HepG2 (cell line): Measurements from ENCODE around the gene TMEM107. TPM values are rescaled to one million over a fixed set of nuclear protein-coding genes. Genes with fewer than 3 reads are reported as not detected.

Experiments used
- ATF7-NPFF ChIP-seq: sonication (generic); formaldehyde crosslinking; IDR thresholded peaks from 2 replicates; pipeline ENCODE4 v1.8.1; 2023; ENCODE audit warnings: mild to moderate bottlenecking, low read depth, missing genetic modification reagents, moderate library complexity
- CCDC6 ChIP-seq: sonication (generic); formaldehyde crosslinking; IDR thresholded peaks from 2 replicates; pipeline ENCODE4 v1.8.1; 2022; ENCODE audit warnings: mild to moderate bottlenecking, missing genetic modification reagents, moderate library complexity
- ERF ChIP-seq: IDR thresholded peaks from 2 replicates; pipeline ENCODE4 v1.6.1; 2018; ENCODE audit warnings: missing biosample characterization, missing genetic modification reagents
- HES4 ChIP-seq: sonication (generic); formaldehyde crosslinking; IDR thresholded peaks from 2 replicates; pipeline ENCODE4 v1.9.0; 2021; ENCODE audit warnings: mild to moderate bottlenecking, missing genetic modification reagents, borderline replicate concordance
- MTA1 ChIP-seq: sonication (generic); formaldehyde crosslinking; IDR thresholded peaks from 2 replicates; pipeline ENCODE4 v1.4.0; 2020; ENCODE audit warnings: missing genetic modification reagents, mild to moderate bottlenecking, borderline replicate concordance
- PAX8 ChIP-seq: sonication (generic); formaldehyde crosslinking; IDR thresholded peaks from 2 replicates; pipeline ENCODE4 v1.8.0; 2022; ENCODE audit warnings: mild to moderate bottlenecking, missing genetic modification reagents, borderline replicate concordance
- REXO4 ChIP-seq: sonication (generic); formaldehyde crosslinking; IDR thresholded peaks from 2 replicates; pipeline ENCODE4 v1.8.0; 2022; ENCODE audit warnings: missing genetic modification reagents, mild to moderate bottlenecking, borderline replicate concordance
- SNRNP70 ChIP-seq: fragments of 200-400 bp; formaldehyde crosslinking; IDR thresholded peaks from 2 replicates; pipeline ENCODE4 v1.6.1; 2017; ENCODE audit warnings: mild to moderate bottlenecking, low read depth, low read length, moderate library complexity
- TAF15 ChIP-seq: fragments of 200-400 bp; formaldehyde crosslinking; IDR thresholded peaks from one replicate; pipeline ENCODE4 v1.6.1; 2018; ENCODE audit warnings: mild to moderate bottlenecking, low read depth, low read length; ENCODE audit not compliant: poor library complexity, severe bottlenecking
- TCF7L2 ChIP-seq: IDR thresholded peaks from 2 replicates; pipeline ENCODE4 v1.6.1; 2011; ENCODE audit warnings: mild to moderate bottlenecking, low read depth, low read length, moderate library complexity
- ZNF205 ChIP-seq: IDR thresholded peaks from 2 replicates; pipeline ENCODE4 v1.6.1; 2018; ENCODE audit warnings: missing biosample characterization, missing genetic modification reagents
- ZNF556 ChIP-seq: sonication (generic); formaldehyde crosslinking; IDR thresholded peaks from 2 replicates; pipeline ENCODE4 v1.4.0; 2020; ENCODE audit warnings: mild to moderate bottlenecking, missing genetic modification reagents, borderline replicate concordance
- ZNF567 ChIP-seq: sonication (generic); formaldehyde crosslinking; IDR thresholded peaks from 2 replicates; pipeline ENCODE4 v1.8.1; 2023; ENCODE audit warnings: mild to moderate bottlenecking, missing genetic modification reagents, borderline replicate concordance
- ZNF816 ChIP-seq: sonication (generic); formaldehyde crosslinking; IDR thresholded peaks from 2 replicates; pipeline ENCODE4 v1.8.0; 2022; ENCODE audit warnings: missing genetic modification reagents, mild to moderate bottlenecking, borderline replicate concordance
- ZNF850 ChIP-seq: sonication (generic); formaldehyde crosslinking; conservative IDR thresholded peaks from 2 replicates; pipeline ENCODE4 v1.9.0; 2021; ENCODE audit warnings: mild to moderate bottlenecking, missing genetic modification reagents
- ZSCAN12 ChIP-seq: sonication (generic); formaldehyde crosslinking; IDR thresholded peaks from 2 replicates; pipeline ENCODE4 v1.9.0; 2021; ENCODE audit warnings: mild to moderate bottlenecking, missing genetic modification reagents
- polyA plus RNA-seq, 8 experiments: library from polyadenylated mRNA; depleted of rRNA in 3 of 8; stranded (reverse) in 7 of 8; unstranded in 1 of 8; fragments of >200 nt; fragmentation: Illumina TruSeq in 4 of 8; extraction: Trizol in 4 of 8; gene quantifications; 2 replicates each; pipeline versions ENCODE4 v1.2.1 to v1.2.3, GENCODE V29; 2011 to 2016; ENCODE audit warnings: low read depth in 4 of 8, missing spikeins in 1 of 8, mixed read lengths in 1 of 8; ENCODE audit not compliant: insufficient read depth in 1 of 8
- total RNA-seq, 5 experiments: library from RNA; depleted of rRNA; stranded (reverse); fragments of >200 nt; fragmentation: Illumina TruSeq; extraction: Trizol; gene quantifications; 2 replicates each; pipeline ENCODE4 v1.2.3, GENCODE V29; 2016; ENCODE audit warnings: low read depth in 1 of 5
- TF ChIP-seq, protein P1 (sequence below), 2 experiments: sonication (generic) in 1 of 2; formaldehyde crosslinking in 1 of 2; IDR thresholded peaks; 2 replicates each; pipeline versions ENCODE4 v1.4.0 to v1.6.1; 2018 to 2020; ENCODE audit warnings: missing genetic modification reagents in 2 of 2, borderline replicate concordance in 1 of 2, low read depth in 1 of 2, mild to moderate bottlenecking in 1 of 2, missing biosample characterization in 1 of 2
- TF ChIP-seq, protein P2 (sequence below): sonication (generic); formaldehyde crosslinking; IDR thresholded peaks from 2 replicates; pipeline ENCODE4 v1.8.1; 2023; ENCODE audit warnings: mild to moderate bottlenecking, missing genetic modification reagents
- TF ChIP-seq, protein P3 (sequence below): IDR thresholded peaks from 2 replicates; pipeline ENCODE4 v1.6.1; 2018; ENCODE audit warnings: missing genetic modification reagents, mild to moderate bottlenecking, missing compliant biosample characterization
- TF ChIP-seq, protein P4 (sequence below): sonication (generic); formaldehyde crosslinking; IDR thresholded peaks from 2 replicates; pipeline ENCODE4 v1.4.0; 2020; ENCODE audit warnings: missing genetic modification reagents

TMEM107 gene
- total and polyA plus RNA-seq, 2 of the 13 experiments (the other 11 are each of a cell fraction or from before 2014, with no cell fraction given): 7.2 to 15.3 TPM

DNA sequence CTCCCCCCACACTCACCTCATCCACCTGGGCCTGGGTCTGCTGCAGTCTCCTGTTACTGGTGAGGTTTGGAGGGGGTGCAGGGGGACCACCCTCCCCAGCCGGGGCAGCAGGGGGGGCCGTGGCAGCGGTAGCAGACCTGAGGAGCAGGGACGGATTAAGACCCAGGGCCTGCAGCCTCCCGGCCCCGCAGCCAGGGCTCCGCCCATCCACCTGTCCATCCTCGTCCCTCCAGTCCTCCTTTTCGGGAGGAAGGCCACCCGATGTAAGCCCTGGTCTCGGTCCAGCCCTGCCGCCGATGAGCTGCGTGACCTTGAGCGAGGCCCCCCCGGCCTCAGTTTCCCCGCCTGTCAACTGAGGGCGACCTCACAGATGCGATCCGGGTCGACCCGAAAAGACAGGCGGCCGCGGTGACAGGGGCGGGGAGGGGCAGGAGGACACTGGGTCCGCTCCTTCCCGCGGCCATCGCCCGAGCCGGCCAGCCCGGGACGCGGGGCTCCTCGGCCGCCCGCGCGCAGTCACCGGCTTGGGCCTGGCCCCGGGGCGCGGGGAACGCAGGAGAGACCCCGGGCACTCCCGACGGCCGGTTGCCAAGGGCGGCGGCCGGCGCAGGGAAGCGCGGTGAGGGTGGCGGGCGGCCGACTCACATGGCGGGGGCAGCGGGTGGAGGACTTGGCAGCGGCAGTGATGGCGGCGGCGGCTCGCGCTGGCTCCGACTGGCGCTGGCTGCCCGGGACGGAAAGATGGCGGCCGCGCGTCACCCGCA is 13.8 kb downstream of the TMEM107 start, which contains the start of gene VAMP2 (continued):
- TF ChIP-seq, protein P1, sequence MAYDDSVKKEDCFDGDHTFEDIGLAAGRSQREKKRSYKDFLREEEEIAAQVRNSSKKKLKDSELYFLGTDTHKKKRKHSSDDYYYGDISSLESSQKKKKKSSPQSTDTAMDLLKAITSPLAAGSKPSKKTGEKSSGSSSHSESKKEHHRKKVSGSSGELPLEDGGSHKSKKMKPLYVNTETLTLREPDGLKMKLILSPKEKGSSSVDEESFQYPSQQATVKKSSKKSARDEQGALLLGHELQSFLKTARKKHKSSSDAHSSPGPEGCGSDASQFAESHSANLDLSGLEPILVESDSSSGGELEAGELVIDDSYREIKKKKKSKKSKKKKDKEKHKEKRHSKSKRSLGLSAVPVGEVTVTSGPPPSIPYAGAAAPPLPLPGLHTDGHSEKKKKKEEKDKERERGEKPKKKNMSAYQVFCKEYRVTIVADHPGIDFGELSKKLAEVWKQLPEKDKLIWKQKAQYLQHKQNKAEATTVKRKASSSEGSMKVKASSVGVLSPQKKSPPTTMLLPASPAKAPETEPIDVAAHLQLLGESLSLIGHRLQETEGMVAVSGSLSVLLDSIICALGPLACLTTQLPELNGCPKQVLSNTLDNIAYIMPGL (CRISPR knock-in tag; IDR thresholded peaks at IDR 0.05; ENCODE audit: borderline replicate concordance in 1 of 2, low read depth in 1 of 2): peak; percentile 17 to 37; a peak in 2 of 4 replicates
- TF ChIP-seq ATF7-NPFF (CRISPR knock-in tag): peak; percentile 38; the same call in 1 of the 2 replicates
- no peak for TF ChIP-seq TAF15
- TF ChIP-seq ZNF205 (CRISPR knock-in tag): no peak
- TF ChIP-seq SNRNP70: no peak
- no peak for TF ChIP-seq CCDC6 (CRISPR knock-in tag)
- TF ChIP-seq ZNF567 (CRISPR knock-in tag): no peak
- peak; percentile 89 for TF ChIP-seq HES4 (CRISPR knock-in tag)
- no peak for TF ChIP-seq ZNF850 (CRISPR knock-in tag)
- TF ChIP-seq, protein P2, sequence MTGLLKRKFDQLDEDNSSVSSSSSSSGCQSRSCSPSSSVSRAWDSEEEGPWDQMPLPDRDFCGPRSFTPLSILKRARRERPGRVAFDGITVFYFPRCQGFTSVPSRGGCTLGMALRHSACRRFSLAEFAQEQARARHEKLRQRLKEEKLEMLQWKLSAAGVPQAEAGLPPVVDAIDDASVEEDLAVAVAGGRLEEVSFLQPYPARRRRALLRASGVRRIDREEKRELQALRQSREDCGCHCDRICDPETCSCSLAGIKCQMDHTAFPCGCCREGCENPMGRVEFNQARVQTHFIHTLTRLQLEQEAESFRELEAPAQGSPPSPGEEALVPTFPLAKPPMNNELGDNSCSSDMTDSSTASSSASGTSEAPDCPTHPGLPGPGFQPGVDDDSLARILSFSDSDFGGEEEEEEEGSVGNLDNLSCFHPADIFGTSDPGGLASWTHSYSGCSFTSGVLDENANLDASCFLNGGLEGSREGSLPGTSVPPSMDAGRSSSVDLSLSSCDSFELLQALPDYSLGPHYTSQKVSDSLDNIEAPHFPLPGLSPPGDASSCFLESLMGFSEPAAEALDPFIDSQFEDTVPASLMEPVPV (CRISPR knock-in tag): 0 out of 2 replicates have a peak, but pooled peaks have one; percentile 78
- peak; percentile 29; the same call in 1 of the 2 replicates for TF ChIP-seq PAX8 (CRISPR knock-in tag)
- no peak for TF ChIP-seq ZNF816 (CRISPR knock-in tag)
- peak; percentile 55; the same call in 1 of the 2 replicates for TF ChIP-seq ZSCAN12 (CRISPR knock-in tag)
- TF ChIP-seq, protein P3, sequence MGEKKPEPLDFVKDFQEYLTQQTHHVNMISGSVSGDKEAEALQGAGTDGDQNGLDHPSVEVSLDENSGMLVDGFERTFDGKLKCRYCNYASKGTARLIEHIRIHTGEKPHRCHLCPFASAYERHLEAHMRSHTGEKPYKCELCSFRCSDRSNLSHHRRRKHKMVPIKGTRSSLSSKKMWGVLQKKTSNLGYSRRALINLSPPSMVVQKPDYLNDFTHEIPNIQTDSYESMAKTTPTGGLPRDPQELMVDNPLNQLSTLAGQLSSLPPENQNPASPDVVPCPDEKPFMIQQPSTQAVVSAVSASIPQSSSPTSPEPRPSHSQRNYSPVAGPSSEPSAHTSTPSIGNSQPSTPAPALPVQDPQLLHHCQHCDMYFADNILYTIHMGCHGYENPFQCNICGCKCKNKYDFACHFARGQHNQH (CRISPR knock-in tag): no peak
- no peak for TF ChIP-seq ZNF556
- TF ChIP-seq MTA1: no peak
- TF ChIP-seq REXO4 (CRISPR knock-in tag): no peak
- no peak for TF ChIP-seq TCF7L2
- no peak; the same call in 1 of the 2 replicates for TF ChIP-seq ERF (CRISPR knock-in tag)
- TF ChIP-seq, protein P4, sequence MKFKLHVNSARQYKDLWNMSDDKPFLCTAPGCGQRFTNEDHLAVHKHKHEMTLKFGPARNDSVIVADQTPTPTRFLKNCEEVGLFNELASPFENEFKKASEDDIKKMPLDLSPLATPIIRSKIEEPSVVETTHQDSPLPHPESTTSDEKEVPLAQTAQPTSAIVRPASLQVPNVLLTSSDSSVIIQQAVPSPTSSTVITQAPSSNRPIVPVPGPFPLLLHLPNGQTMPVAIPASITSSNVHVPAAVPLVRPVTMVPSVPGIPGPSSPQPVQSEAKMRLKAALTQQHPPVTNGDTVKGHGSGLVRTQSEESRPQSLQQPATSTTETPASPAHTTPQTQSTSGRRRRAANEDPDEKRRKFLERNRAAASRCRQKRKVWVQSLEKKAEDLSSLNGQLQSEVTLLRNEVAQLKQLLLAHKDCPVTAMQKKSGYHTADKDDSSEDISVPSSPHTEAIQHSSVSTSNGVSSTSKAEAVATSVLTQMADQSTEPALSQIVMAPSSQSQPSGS (CRISPR knock-in tag): no peak
